ENCODE results near the gene TCEANC2. TPM values are rescaled to one million over a fixed set of nuclear protein-coding genes. Genes with fewer than 3 reads are reported as not detected.

Gene TCEANC2
- polyA plus RNA-seq, 1 donor from 2014 or later = 4.4 TPM

- Histone ChIP-seq H3K4me2 (ENCODE audit: low read length) (no peak overlapping the region), H3K4me3 (ENCODE audit: low read length) (no peak overlapping the region), H3K9me2 (ENCODE audit: insufficient read depth, low read length) (no peaks in the 10 kb centered on the region), H3K27me3 (ENCODE audit: insufficient read depth, low read depth, low read length) (no peaks in the 10 kb centered on the region), H3K9ac (ENCODE audit: low read length) (no peak overlapping the region), H3K27ac (ENCODE audit: low read length) (no peak overlapping the region), H3K9me3 (ENCODE audit: low read length) (no peaks in the 10 kb centered on the region), H3F3A (ENCODE audit: insufficient read depth, low read length, poor library complexity, severe bottlenecking) (no peaks in the 10 kb centered on the region), H4K20me1 (ENCODE audit: insufficient read depth) (no peaks in the 10 kb centered on the region), H3K79me2 (replicated peaks; ENCODE audit: insufficient read depth, low read length) (no peaks in the 10 kb centered on the region), H2AFZ (ENCODE audit: low read depth, low read length) (no peak overlapping the region), H3K36me3 (ENCODE audit: insufficient read depth, low read length) (peaks cover 5% of the 10 kb centered on the region)
- TF ChIP-seq CTCF (IDR thresholded peaks at IDR 0.05; ENCODE audit: poor library complexity, severe bottlenecking) = no peak
- no peak for TF ChIP-seq EP300 (conservative IDR thresholded peaks at IDR 0.05; ENCODE audit: poor library complexity, severe bottlenecking)
- no peak for TF ChIP-seq RAD21 (conservative IDR thresholded peaks at IDR 0.05)
- TF ChIP-seq MXI1 (conservative IDR thresholded peaks at IDR 0.05; ENCODE audit: poor library complexity, severe bottlenecking) = no peak
- TF ChIP-seq EZH2 (IDR thresholded peaks at IDR 0.05; ENCODE audit: borderline replicate concordance, insufficient read depth, low read length, poor library complexity, severe bottlenecking) = no peak
- no peak for TF ChIP-seq TAF1 (IDR thresholded peaks at IDR 0.05; ENCODE audit: low read depth)
- no peak for TF ChIP-seq SMC3 (conservative IDR thresholded peaks at IDR 0.05; ENCODE audit: poor library complexity)
- TF ChIP-seq POLR2AphosphoS5 (IDR thresholded peaks at IDR 0.05) = no peak
- no peak for TF ChIP-seq REST (IDR thresholded peaks at IDR 0.05; ENCODE audit: borderline replicate concordance)
Measured at GRCh38 chr1:54027848-54028247, 25.6 kb upstream of the TCEANC2 start.

- H3K27me3 ChIP-seq (ENCODE audit: insufficient read depth, low read depth, low read length) = no peaks in the 10 kb centered on the region
- H3K27ac ChIP-seq (ENCODE audit: low read length) = no peak overlapping the region
- H3K4me3 ChIP-seq (ENCODE audit: low read length) = no peak overlapping the region
- no peak for TF ChIP-seq POLR2AphosphoS5 (IDR thresholded peaks at IDR 0.05)
- no peak for TF ChIP-seq CTCF (IDR thresholded peaks at IDR 0.05; ENCODE audit: poor library complexity, severe bottlenecking)
- no peak for TF ChIP-seq EZH2 (IDR thresholded peaks at IDR 0.05; ENCODE audit: borderline replicate concordance, insufficient read depth, low read length, poor library complexity, severe bottlenecking)
- no peak for TF ChIP-seq SMC3 (conservative IDR thresholded peaks at IDR 0.05; ENCODE audit: poor library complexity)
- no peak for TF ChIP-seq EP300 (conservative IDR thresholded peaks at IDR 0.05; ENCODE audit: poor library complexity, severe bottlenecking)
- TF ChIP-seq REST (IDR thresholded peaks at IDR 0.05; ENCODE audit: borderline replicate concordance) = no peak
- TF ChIP-seq MXI1 (conservative IDR thresholded peaks at IDR 0.05; ENCODE audit: poor library complexity, severe bottlenecking) = no peak
- no peak for TF ChIP-seq TAF1 (IDR thresholded peaks at IDR 0.05; ENCODE audit: low read depth)
- no peak for TF ChIP-seq RAD21 (conservative IDR thresholded peaks at IDR 0.05)
- H3K9ac ChIP-seq (ENCODE audit: low read length) = no peak overlapping the region
- H3K9me2 ChIP-seq (ENCODE audit: insufficient read depth, low read length) = no peaks in the 10 kb centered on the region
- H3K9me3 ChIP-seq (ENCODE audit: low read length) = no peaks in the 10 kb centered on the region
- H3K36me3 ChIP-seq (ENCODE audit: insufficient read depth, low read length) = peaks cover 5% of the 10 kb centered on the region
- H4K20me1 ChIP-seq (ENCODE audit: insufficient read depth) = no peaks in the 10 kb centered on the region
- H3K79me2 ChIP-seq (replicated peaks; ENCODE audit: insufficient read depth, low read length) = no peaks in the 10 kb centered on the region
- no peak overlapping the region for H3K4me2 ChIP-seq (ENCODE audit: low read length)
- no peaks in the 10 kb centered on the region for H3F3A ChIP-seq (ENCODE audit: insufficient read depth, low read length, poor library complexity, severe bottlenecking)
- no peak overlapping the region for H2AFZ ChIP-seq (ENCODE audit: low read depth, low read length)
Measured at GRCh38 chr1:54028306-54029251, 24.8 kb upstream of the TCEANC2 start.
